ENCODE measurements around the gene SPG11. TPM values are rescaled to one million over a fixed set of nuclear protein-coding genes. Genes with fewer than 3 reads are reported as not detected.

Gene SPG11
- total RNA-seq, 1 experiment from 2014 or later: 38.3 TPM

GRCh38 chr15:44711096-44711742 is 47.8 kb upstream of the SPG11 start, which contains the start of the genes B2M and PATL2:
TSS of gene B2M (plus strand) at chr15:44711517. CDS start at chr15:44711547, 30 bp downstream.
TSS of gene PATL2 (minus strand) at chr15:44711323. CDS start at chr15:44676490, 34,833 bp downstream.
- Histone ChIP-seq H3K23me2 (ENCODE audit: insufficient read length, low read depth, low read length, poor library complexity, severe bottlenecking) (peaks cover 13% of the 10 kb centered on the region), H4K5ac (ENCODE audit: insufficient read length, low read depth, low read length) (no peak within 1 kb of the TSS), H2AK5ac (ENCODE audit: insufficient read length, low read length) (no peak within 1 kb of the TSS), H3K4me1 (ENCODE audit: insufficient read depth, low read length) (no peaks in the 10 kb centered on the region), H4K8ac (replicated peaks; ENCODE audit: insufficient read length, low read depth, low read length) (no peak within 1 kb of the TSS), H3T11ph (ENCODE audit: low read length) (no peak within 1 kb of the TSS), H3K23ac (ENCODE audit: insufficient read length, low read depth, low read length) (no peak within 1 kb of the TSS), H2BK12ac (ENCODE audit: insufficient read length, low read depth, low read length) (no peak within 1 kb of the TSS), H2AFZ (ENCODE audit: low read length) (no peak within 1 kb of the TSS), H3K56ac (ENCODE audit: insufficient read length, low read depth, low read length) (no peak within 1 kb of the TSS), H2BK5ac (ENCODE audit: insufficient read length, low read length) (no peak within 1 kb of the TSS), H3K4me2 (ENCODE audit: insufficient read depth, insufficient read length, low read length) (peak within 1 kb of the TSS; percentile 55), H2BK120ac (ENCODE audit: low read depth, low read length, poor library complexity, severe bottlenecking) (no peak within 1 kb of the TSS), H3K4ac (ENCODE audit: low read depth, low read length) (no peak within 1 kb of the TSS), H2BK20ac (ENCODE audit: low read depth, low read length, poor library complexity, severe bottlenecking) (no peak within 1 kb of the TSS), H3K27me3 (ENCODE audit: insufficient read depth, low read length) (no peaks in the 10 kb centered on the region; the same call in 1 of the 2 replicates), H3K18ac (ENCODE audit: insufficient read length, low read depth, low read length) (peak within 1 kb of the TSS; percentile 61), H4K91ac (ENCODE audit: insufficient read length, low read depth, low read length) (no peak within 1 kb of the TSS), H4K20me1 (ENCODE audit: control insufficient read depth, insufficient read depth, insufficient read length) (no peaks in the 10 kb centered on the region), H3K79me2 (ENCODE audit: insufficient read depth, low read length) (no peaks in the 10 kb centered on the region; the same call in 1 of the 2 replicates), H3K27ac (ENCODE audit: insufficient read length, low read depth, low read length) (no peak within 1 kb of the TSS), H3K14ac (ENCODE audit: insufficient read depth, low read length) (peak within 1 kb of the TSS; percentile 70; the same call in 1 of the 2 replicates), H2BK15ac (ENCODE audit: low read depth, low read length) (no peak within 1 kb of the TSS), H3K9ac (ENCODE audit: extremely low read depth, insufficient read length, low read length) (peak within 1 kb of the TSS; percentile 37), H3K9me3 (ENCODE audit: control insufficient read depth, low read depth, low read length) (no peaks in the 10 kb centered on the region), H3K79me1 (ENCODE audit: insufficient read depth, low read depth, low read length, poor library complexity, severe bottlenecking) (no peaks in the 10 kb centered on the region)
- Mint-ChIP-seq H3K27ac (peak within 1 kb of the TSS; percentile 93 to 96 (median 95)), H3K4me3 (peak within 1 kb of the TSS; percentile 82 to 95), H3K4me1 (peaks cover 6 to 7% of the 10 kb centered on the region in 2 experiments), H3K9me3 (no peaks in the 10 kb centered on the region), H3K27me3 (ENCODE audit: low read depth) (peaks cover 15% of the 10 kb centered on the region), H3K36me3 (ENCODE audit: insufficient read depth in 1 of 3, low read depth in 3 of 3) (peaks cover 0 to 3% (median 2%) of the 10 kb centered on the region in 3 experiments; a peak in 5 of 7 replicates)
- DNase-seq: peak; percentile 94
- no peak for TF ChIP-seq CTCF (conservative IDR thresholded peaks at IDR 0.05)
- no CpG with 5 or more reads among the region's 37 CpGs for WGBS (ENCODE audit: extremely low coverage, insufficient read length, low lambda C conversion rate)
